GM12864 (cell line): Measurements from ENCODE around the gene HAUS5.

Experiments
- DNase-seq: peaks from one replicate; pipeline ENCODE4 v3.0.0-alpha.2; 2011; ENCODE audit warnings: low read depth
- H3K4me3 ChIP-seq: 2 replicates; pipeline ENCODE4 v1.5.1; 2011; ENCODE audit warnings: mild to moderate bottlenecking, low read depth, low read length, control low read depth
- CTCF ChIP-seq: IDR thresholded peaks from 2 replicates; pipeline ENCODE4 v1.5.1; 2011; ENCODE audit warnings: low read depth, mild to moderate bottlenecking, moderate library complexity, low read length, control low read depth, inconsistent platforms; ENCODE audit errors: missing control alignments

The HAUS5 gene, protein sequence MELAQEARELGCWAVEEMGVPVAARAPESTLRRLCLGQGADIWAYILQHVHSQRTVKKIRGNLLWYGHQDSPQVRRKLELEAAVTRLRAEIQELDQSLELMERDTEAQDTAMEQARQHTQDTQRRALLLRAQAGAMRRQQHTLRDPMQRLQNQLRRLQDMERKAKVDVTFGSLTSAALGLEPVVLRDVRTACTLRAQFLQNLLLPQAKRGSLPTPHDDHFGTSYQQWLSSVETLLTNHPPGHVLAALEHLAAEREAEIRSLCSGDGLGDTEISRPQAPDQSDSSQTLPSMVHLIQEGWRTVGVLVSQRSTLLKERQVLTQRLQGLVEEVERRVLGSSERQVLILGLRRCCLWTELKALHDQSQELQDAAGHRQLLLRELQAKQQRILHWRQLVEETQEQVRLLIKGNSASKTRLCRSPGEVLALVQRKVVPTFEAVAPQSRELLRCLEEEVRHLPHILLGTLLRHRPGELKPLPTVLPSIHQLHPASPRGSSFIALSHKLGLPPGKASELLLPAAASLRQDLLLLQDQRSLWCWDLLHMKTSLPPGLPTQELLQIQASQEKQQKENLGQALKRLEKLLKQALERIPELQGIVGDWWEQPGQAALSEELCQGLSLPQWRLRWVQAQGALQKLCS

GRCh38 chr19:35612559-35613321 is at the start of gene HAUS5:
HAUS5 (plus strand) TSS chr19:35612735; CDS start chr19:35612795, 60 bp downstream.
- DNase-seq, result peak; percentile 74
- no peak for TF ChIP-seq CTCF

DNA sequence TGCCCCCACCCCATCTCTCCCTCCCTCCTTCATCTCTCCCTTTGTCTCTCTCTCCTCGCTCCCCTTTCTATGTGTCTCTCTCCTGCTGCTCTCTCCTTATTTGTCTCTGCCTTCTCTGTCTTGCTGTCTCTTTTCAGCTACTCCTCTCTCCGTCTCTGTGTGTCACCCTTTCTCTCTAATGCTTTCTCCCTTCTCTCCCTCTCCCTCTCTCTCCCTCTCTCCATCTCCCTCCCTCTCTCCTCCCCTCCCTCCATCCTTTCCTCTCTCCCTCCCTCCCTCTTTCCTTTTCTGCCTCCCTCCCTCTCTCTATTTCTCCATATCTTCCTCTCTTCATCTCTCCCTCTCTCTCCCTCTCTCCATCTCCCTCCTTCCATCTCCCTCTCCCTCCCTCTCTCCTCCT is 49.8 kb upstream of the HAUS5 start:
- no peak overlapping the region for H3K4me3 ChIP-seq
- no peak for DNase-seq
- no peak for TF ChIP-seq CTCF

More at GRCh38 chr19:35612559-35613321, at the start of gene HAUS5:
- peak within 1 kb of the TSS; percentile 68 for H3K4me3 ChIP-seq

DNA sequence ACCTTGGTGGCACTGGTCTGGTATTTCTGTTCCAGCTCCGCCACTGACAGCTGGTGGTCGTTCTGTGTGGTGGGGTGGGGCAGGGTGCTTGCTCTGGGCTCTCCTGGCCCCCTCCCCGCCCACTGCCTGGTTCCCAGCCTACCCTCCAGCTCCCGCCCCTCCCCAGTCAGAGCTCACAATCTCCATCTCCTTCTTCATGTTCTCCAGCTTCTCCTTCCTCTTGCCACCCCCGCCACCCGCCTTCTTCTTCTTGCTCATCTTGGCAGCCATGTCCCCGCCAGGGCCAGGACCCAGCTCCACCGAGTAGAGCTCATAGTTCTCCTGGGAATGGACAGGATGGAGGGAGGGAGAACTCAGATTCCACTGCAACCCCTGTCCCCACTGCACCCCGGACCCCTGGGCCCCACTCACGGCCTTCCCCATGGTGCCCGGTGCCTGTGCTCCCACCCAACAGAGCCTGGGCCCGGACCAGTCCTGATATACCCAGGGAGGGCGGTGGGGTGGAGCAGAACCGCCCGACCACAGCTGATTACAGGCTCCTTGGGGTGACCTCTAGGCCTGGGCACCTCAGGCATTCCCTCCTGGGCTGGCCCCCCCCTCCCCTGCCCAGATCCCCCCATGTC is 49.2 kb upstream of the HAUS5 start, which contains the start of gene ATP4A:
Gene ATP4A (minus strand): TSS at position 452 of the 623 bp plus-strand sequence. CDS start 29 bp downstream, at position 423.
- TF ChIP-seq CTCF, result no peak
- H3K4me3 ChIP-seq, result no peak within 1 kb of the TSS
- DNase-seq, result no peak

DNA sequence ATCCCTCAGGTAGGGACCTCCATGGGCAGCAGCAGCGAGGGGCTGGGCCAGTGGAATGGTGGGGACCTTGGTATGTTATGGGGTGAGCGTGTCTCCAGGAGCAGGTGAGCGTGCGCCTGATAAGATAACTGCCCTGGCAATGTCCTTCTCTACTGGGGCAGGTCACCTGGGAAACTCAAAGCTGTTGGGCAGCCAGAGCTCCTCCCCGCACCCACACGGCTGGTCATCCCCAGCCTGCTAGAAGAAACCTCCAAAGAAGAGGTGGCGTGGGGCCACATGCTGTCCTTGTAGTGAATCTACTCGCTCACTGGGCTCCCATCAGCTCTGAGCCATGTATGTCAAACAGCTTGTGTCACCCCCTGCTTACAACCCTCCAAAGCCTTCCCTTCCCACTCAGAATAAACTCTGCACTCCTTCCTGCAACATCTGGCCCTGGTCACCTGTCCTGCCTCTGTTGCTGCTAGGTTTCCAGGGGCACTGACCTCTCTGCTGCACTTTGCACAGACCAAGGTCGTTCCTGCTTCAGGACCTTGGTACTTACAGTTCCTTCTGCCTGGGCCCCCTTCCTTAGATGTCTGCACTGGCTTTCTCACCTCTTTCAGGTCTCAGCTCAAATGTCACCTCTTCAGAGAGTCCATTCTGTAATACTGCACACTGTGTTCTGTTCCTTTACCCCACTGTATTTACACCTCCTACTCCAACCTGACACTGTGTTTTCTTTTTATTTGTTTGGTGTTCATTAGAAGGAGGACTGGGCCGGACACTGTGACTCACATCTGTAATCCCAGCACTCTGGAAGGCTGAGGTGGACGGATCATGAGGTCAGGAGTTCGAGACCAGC is 47.3 kb upstream of the HAUS5 start:
- no peak overlapping the region for H3K4me3 ChIP-seq
- DNase-seq, result no peak
- TF ChIP-seq CTCF, result no peak

DNA sequence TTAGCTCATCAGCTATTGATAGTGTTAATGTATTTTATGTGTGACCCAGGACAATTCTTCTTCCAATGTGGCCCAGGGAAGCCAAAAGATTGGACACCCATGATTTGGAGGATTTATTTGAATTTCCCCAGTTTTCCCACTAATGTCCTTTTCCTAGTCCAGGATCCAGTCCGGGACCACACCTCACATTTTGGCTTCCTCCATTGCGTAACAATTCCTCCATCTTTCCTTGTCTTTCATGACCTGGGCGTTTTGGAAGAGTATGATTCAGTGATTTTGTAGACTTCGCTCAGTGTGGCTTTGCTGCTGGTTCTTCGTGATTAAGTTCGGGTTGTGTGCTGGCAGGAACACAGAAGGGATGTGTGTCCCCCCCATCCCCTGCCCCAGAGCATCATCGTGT is 45.8 kb upstream of the HAUS5 start:
- no peak for TF ChIP-seq CTCF
- no peak for DNase-seq
- H3K4me3 ChIP-seq, result no peak overlapping the region

DNA sequence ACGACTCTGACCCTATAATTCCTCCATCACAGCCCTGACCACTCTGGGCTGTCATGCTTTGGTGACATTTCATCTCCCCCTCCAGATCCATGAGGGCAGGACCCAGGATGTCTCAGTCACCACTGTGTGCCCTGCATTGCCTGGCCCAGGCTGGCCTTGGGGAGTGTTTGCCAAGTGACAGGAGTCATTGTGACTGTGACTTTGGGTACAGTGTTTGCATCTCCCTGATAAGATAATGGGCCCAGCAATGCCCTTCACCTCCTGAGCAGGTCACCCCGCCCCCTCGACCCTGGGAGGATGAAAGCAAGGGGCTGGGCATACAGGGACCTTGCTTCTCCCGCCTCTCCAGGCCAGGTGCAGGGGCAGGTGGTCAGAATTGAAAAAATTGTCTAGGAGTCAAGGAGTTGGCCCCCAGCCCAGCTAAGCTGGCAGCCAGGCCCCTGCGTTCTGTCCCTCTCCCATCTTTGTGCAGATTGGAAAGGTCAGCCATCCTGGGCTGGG is 43.2 kb upstream of the HAUS5 start:
- no peak overlapping the region for H3K4me3 ChIP-seq
- no peak for TF ChIP-seq CTCF
- no peak for DNase-seq
